Fibroblast of skin of left quadriceps (primary cell): Measurements from ENCODE around the gene TUG1.
A peak's percentile ranks its signal among the peaks of the same experiment; 100 is the strongest.

ENCODE experiments used
- DNase-seq, 2 experiments: peaks; one replicate each; pipeline ENCODE4 v3.0.0-alpha.2; 2013; ENCODE audit warnings: low read depth in 2 of 2

Gene TUG1

DNA sequence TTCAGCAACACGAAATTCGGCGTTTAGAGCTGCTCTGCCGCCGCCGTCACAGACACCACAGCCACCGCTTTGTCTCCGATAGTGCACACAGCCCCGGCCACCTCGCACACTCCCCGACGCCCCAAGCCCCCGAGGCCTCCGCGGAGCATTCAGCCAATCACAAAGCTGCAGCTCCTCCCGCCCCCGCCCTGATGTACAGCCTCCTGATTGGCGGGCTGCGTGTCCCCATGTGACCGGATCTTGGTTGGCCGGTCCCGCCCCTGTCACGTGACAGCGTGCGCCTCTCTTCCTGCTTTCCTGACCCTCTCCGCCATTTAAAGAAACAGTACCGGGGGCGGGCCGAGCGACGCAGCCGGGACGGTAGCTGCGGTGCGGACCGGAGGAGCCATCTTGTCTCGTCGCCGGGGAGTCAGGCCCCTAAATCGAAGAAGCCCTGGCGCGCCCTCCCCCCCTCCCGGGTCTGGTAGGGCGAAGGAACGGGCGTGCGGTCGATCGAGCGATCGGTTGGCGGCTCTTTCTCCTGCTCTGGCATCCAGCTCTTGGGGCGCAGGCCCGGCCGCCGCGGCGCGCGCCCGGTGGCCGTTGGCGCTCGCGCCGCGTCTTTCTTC is at the start of gene TUG1:
Gene TUG1 (plus strand): TSS at position 342 of the 608 bp plus-strand sequence.
- DNase-seq = peak; percentile 97 to 98

DNA sequence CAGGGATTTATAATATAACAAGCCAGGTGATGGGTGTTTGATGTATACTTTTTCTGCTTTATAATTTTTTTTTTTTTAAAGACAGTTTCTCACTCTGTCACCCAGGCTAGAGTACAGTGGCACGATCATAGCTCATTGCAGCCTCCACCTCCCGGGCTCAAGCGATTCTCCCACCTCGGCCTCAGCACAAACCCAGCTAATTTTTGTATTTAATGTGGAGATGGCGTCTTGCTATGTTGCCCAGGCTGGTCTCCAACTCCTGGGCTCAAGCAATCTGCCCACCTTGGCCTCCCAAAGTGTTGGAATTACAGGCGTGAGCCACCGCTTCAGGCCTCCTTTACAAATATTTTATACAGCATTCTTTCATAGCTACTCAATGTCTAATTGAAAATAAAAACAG is 49.1 kb upstream of the TUG1 start:
- no peak for DNase-seq

DNA sequence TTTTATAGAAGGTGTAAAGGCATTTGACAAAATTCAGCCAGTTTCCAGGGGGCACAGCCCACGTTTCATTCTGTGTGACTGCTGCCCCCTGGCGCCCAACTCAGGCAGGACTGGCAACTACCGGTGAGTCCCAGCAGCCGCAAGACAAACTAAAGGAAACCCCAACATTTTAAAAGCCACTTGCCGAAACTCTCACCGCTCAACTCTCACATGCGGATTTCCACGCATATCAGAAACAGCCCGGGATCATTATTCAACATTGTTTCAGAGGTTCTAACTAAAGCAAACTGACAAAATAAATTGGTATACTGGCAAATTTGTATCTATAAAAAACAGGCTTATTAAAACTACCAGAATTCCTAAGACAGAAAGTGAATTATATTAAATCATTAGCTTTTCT is 48.7 kb upstream of the TUG1 start:
- DNase-seq = peak; percentile 19 to 32

- no peak for DNase-seq
Measured at GRCh38 chr22:30921108-30921507, 48.0 kb upstream of the TUG1 start.

DNA sequence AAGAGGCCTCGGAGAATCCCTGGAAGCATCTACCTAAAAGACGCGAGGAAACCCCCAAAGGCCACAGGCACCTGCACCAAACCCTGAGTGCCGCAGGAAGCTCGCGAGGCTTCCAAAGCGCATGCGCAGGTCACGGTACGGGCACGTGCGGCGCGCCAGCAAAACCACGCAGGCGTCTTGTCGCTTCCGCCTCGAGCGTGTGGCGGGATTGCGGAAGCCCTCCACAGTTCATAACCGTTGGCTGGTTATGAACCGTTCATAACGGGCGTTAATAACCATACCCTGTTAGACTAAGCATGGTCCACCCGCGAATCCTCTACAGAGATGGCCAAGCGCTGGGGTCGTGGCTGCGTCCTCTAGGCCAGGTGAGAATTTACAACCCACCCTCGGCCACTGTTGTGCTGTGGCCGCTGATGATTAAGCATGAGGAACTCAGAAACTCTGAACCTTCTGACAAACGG is 46.9 kb upstream of the TUG1 start:
- DNase-seq = peak; percentile 13 to 25

GRCh38 chr22:30923168-30923900 is 45.7 kb upstream of the TUG1 start:
- no peak for DNase-seq

DNA sequence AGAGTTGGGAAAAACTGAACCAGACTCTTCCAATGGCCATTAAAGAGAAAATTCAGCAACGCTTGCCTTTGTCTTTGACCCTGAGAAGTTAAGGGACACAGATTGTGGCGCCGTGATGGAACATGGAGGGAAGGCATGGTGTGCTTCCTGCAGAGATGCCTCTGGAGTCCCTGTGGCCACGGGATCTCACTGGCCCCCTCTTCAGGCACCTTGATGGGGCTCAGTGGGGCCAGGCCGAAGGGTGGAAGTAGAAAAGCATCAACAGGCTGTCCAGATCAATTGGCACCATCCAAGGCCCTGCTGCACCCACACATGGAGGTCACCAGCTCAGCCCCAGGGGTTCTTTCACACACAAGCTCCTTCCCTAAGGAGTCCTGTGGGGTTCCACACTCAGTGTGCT is 43.4 kb upstream of the TUG1 start:
- DNase-seq = no peak

GRCh38 chr22:30926706-30927105 is 42.4 kb upstream of the TUG1 start:
- no peak for DNase-seq

- DNase-seq = no peak
Measured at GRCh38 chr22:30927806-30928205, 41.3 kb upstream of the TUG1 start.

- no peak for DNase-seq
Measured at GRCh38 chr22:30928401-30928800, 40.7 kb upstream of the TUG1 start.

DNA sequence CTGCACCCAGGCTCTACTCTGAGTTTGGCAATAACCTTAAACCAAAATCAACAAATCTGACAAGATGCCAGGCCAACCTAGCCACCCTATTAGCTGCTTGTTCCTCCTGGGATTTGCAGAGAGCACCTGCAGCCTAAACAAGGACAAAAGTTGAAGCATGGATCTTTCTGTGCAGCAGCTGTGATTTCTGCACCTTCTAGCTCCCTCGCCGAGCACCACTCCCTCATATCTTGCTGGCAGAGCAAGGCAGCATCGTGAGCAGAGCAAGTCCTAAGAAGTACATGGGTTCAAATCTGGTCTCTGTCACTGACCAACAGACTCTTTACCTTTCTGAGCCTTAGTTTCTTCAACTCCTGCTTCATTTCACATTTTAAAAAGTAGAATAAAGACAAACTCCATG is 38.8 kb upstream of the TUG1 start:
- no peak for DNase-seq

DNA sequence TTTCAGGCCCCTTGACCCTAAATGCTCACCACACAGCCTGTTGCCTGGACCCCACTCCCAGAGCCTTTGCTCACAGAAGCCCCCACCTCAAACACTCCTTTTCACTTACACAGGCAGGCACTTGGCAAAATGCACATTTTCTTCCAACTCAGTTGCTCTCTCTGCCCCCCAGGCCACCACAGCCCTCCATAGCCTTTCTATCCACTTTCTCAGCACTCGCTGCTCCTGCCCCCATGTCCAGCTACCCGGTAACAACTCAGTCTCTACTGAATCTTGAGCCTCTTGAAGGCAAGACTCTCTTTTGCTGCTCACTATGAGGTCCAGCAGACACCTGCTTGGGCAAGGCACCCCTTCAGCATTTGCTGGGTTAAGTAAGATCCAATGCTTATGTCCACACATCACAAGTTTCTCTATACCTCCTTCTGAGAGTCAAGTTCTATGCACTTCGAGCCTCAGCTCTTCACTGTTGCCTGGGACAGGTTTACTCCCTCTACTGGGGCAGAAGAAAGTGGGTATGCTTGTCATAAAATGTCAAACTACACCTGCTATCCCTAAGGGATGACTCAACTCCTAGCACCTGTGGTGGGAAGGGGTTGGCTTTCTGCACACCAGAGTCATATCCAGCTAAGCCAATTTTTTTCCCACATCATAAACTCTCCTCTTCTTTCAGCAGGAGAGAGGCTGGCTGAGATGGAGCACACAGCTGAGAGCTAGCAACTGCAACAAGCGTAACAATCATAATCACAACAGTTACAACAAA is 37.3 kb upstream of the TUG1 start:
- DNase-seq = no peak

DNA sequence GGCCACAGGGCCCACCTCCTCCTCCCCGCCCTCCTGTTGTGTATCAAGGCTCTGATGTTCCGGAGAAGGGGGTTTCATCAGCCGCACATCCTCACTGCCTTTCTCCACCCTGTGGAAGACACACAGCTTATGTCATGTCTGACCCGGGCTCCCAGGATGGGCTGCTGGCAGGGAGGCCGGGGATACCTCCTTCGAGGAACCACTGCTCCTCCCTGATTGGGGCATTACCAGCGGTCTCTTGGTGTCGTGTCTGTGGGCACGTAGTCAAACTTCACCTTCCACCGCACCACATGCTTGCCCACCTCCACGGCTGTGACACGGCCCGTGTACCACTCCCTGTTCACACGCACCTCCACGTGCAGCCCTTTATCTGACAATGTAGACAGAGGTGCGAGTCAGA is 36.4 kb upstream of the TUG1 start:
- no peak for DNase-seq

DNA sequence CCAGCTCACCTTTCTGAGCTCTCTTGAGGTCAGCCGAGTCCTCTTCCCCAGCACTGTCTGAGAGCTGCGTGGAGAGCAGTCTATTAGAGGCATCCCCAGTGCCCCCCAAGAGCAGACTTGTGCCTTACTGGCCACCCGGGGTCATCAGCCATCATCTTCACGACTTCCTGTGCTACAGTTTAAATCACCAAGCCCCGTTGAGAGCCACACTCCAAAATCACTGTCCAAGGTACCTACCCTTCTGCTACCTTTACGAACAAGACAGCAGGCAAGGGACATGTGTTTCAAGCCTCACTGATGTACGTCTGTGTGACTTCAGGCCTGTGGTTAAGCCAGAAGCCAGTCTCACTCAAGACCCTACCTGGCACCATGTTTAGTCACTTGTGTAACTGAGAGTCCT is 35.6 kb upstream of the TUG1 start:
- DNase-seq = no peak

DNA sequence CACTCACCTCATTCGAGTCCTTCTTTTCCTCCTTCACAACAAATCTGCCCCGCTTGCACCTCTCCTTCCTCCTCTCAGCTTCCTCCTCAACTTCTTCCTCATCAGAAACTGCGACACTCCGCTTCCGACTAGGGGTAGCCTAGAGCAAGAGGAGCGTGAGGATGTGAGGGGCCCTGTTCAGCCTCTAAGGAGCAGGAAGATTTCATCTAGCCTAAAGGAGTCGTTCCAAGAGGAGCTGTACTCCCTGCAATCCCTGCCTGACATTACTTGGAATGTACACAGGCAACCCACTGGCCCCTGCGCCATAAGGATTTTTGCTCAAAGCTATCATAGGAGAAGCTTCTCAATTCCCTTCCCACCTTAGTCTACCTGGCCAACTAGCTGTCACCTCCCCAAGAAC is 35.0 kb upstream of the TUG1 start:
- DNase-seq = no peak

GRCh38 chr22:30940685-30941362 is 28.2 kb upstream of the TUG1 start:
- no peak for DNase-seq

- DNase-seq = no peak
Measured at GRCh38 chr22:30941363-30941740, 27.7 kb upstream of the TUG1 start.

DNA sequence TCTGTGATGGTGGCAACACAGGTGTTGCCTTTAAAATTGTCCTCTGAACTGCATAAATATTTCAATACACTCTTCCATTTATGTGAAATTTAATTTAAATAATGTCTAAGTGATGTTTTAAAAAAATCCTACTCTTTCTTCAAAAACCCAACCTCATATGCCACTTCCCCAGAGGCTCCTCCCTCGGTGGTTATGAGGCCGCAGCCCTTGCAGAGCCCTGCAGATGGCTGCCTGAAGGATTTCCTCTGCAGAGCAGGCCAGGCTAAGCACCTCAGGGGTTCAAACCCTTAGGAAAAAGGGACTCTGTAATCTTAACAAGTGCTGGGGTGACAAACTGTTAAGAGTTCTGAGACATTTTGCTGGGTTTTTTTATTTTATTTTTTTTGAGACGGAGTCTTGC is 25.7 kb upstream of the TUG1 start:
- DNase-seq = no peak

DNA sequence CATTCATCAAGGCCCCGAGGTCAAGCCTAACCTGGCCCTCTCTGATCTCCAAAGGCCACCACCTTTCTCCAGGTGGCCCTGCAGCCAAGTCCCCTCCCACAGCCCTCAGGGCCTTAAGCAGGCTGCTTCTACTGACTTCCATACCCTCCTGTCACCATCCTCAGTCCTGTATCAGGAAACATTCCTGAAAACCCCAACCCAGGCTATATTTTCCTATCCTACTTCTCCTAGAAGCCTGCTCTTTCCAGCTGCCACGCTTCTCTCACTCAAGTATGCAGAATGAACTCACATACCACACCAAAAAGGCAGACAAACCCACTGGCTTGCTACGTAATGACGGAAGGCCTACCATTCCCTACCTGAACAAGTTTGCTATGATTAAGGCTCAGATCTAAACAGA is 24.1 kb upstream of the TUG1 start:
- no peak for DNase-seq

GRCh38 chr22:30945653-30946052 is 23.4 kb upstream of the TUG1 start:
- DNase-seq = no peak

DNA sequence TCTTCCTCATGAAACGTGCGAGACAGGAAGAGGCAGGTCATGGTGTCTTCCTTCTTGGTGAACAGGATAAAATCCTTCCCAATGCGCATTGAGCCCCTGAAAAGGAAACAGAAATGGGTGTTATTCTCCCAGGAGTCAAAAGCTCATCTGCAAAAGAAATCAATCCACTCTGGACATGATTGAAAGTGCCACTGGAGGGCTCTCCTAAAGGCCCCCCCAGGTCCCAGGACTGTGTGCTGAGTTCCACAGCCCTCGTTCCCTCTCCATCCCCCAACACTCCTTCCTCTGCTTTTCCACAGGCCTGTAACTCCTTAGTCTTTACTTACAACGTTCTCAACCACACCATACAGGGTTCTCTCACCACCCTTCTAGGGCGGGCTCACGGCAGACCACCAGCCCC is 22.7 kb upstream of the TUG1 start:
- no peak for DNase-seq

- DNase-seq = no peak
Measured at GRCh38 chr22:30947173-30947815, 21.8 kb upstream of the TUG1 start.
